HepG2 (cell line): ENCODE measurements around the gene SLC16A11. TPM values are rescaled to one million over a fixed set of nuclear protein-coding genes. Genes with fewer than 3 reads are reported as not detected.

ENCODE experiments used
- ATF7 ChIP-seq, 2 experiments: fragments of 450-650 bp in 1 of 2; sonication (generic) in 1 of 2; formaldehyde crosslinking in 1 of 2; IDR thresholded peaks; 2 replicates each; pipeline versions ENCODE4 v1.4.0 to v1.6.1; 2016 to 2020; ENCODE audit warnings: antibody characterized with exemption in 1 of 2, mild to moderate bottlenecking in 1 of 2, missing genetic modification reagents in 1 of 2
- CSRNP1 ChIP-seq: sonication (generic); formaldehyde crosslinking; IDR thresholded peaks from 2 replicates; pipeline ENCODE4 v1.8.1; 2023; ENCODE audit warnings: mild to moderate bottlenecking, missing genetic modification reagents
- HMG20B ChIP-seq: conservative IDR thresholded peaks from 2 replicates; pipeline ENCODE4 v1.6.1; 2016; ENCODE audit warnings: missing genetic modification reagents, missing compliant biosample characterization
- HOXA7 ChIP-seq: sonication (generic); formaldehyde crosslinking; IDR thresholded peaks from 2 replicates; pipeline ENCODE4 v1.8.1; 2022; ENCODE audit warnings: mild to moderate bottlenecking, missing genetic modification reagents, moderate library complexity
- SMC3 ChIP-seq: IDR thresholded peaks from 2 replicates; pipeline ENCODE4 v1.6.1; 2011; ENCODE audit warnings: low read length, improper control_type of control experiment
- SRSF1 ChIP-seq: fragments of 200-400 bp; formaldehyde crosslinking; optimal IDR thresholded peaks from 2 replicates; pipeline ENCODE3; 2017; ENCODE audit warnings: mild to moderate bottlenecking, low read depth, low read length, moderate library complexity
- TEF ChIP-seq: sonication (generic); formaldehyde crosslinking; IDR thresholded peaks from 2 replicates; pipeline ENCODE4 v1.5.0; 2020; ENCODE audit warnings: missing genetic modification reagents
- ZMYM4 ChIP-seq: sonication (generic); formaldehyde crosslinking; IDR thresholded peaks from 2 replicates; pipeline ENCODE4 v1.8.1; 2023; ENCODE audit warnings: mild to moderate bottlenecking, missing genetic modification reagents
- ZNF18 ChIP-seq: sonication (generic); formaldehyde crosslinking; IDR thresholded peaks from 2 replicates; pipeline ENCODE4 v1.8.0; 2022; ENCODE audit warnings: mild to moderate bottlenecking, missing genetic modification reagents; ENCODE audit not compliant: insufficient replicate concordance
- ZNF318 ChIP-seq: sonication (generic); formaldehyde crosslinking; IDR thresholded peaks from 2 replicates; pipeline ENCODE4 v1.4.0; 2020; ENCODE audit warnings: mild to moderate bottlenecking, missing genetic modification reagents
- ZNF33B ChIP-seq: sonication (generic); formaldehyde crosslinking; IDR thresholded peaks from 2 replicates; pipeline ENCODE4 v1.5.1; 2020; ENCODE audit warnings: mild to moderate bottlenecking, missing genetic modification reagents
- ZNF564 ChIP-seq: sonication (generic); formaldehyde crosslinking; IDR thresholded peaks from 2 replicates; pipeline ENCODE4 v1.8.1; 2023; ENCODE audit warnings: mild to moderate bottlenecking, missing genetic modification reagents
- ZUFSP ChIP-seq: sonication (generic); formaldehyde crosslinking; IDR thresholded peaks from 2 replicates; pipeline ENCODE4 v1.9.0; 2021; ENCODE audit warnings: missing genetic modification reagents, mild to moderate bottlenecking, borderline replicate concordance
- polyA plus RNA-seq, 8 experiments: library from polyadenylated mRNA; depleted of rRNA in 3 of 8; stranded (reverse) in 7 of 8; unstranded in 1 of 8; fragments of >200 nt; fragmentation: Illumina TruSeq in 4 of 8; extraction: Trizol in 4 of 8; gene quantifications; 2 replicates each; pipeline versions ENCODE4 v1.2.1 to v1.2.3, GENCODE V29; 2011 to 2016; ENCODE audit warnings: low read depth in 4 of 8, missing spikeins in 1 of 8, mixed read lengths in 1 of 8; ENCODE audit not compliant: insufficient read depth in 1 of 8
- total RNA-seq, 5 experiments: library from RNA; depleted of rRNA; stranded (reverse); fragments of >200 nt; fragmentation: Illumina TruSeq; extraction: Trizol; gene quantifications; 2 replicates each; pipeline ENCODE4 v1.2.3, GENCODE V29; 2016; ENCODE audit warnings: low read depth in 1 of 5

Gene SLC16A11
- total and polyA plus RNA-seq, 2 of the 13 experiments (the other 11 are each of a cell fraction or from before 2014, with no cell fraction given) = not detected

- TF ChIP-seq ZNF318 (peak; percentile 89), HMG20B (CRISPR knock-in tag) (no peak), ATF7 (IDR thresholded peaks at IDR 0.05) (peak; percentile 95), ATF7 (CRISPR knock-in tag; IDR thresholded peaks at IDR 0.05) (peak; percentile 94), CSRNP1 (CRISPR knock-in tag) (0 out of 2 replicates have a peak, but pooled peaks have one; percentile 10), ZNF18 (CRISPR knock-in tag) (peak; percentile 85), ZNF33B (CRISPR knock-in tag) (no peak), ZMYM4 (peak; percentile 70; the same call in 1 of the 2 replicates), SRSF1 (peak; percentile 48), ZNF564 (peak; percentile 73; the same call in 1 of the 2 replicates), ZUFSP (CRISPR knock-in tag) (no peak), HOXA7 (no peak), TEF (CRISPR knock-in tag) (no peak), SMC3 (no peak)
These were observed 29.5 kb downstream of the SLC16A11 start (continued) for GRCh38 chr17:7014261-7014994.
